Measurements from ENCODE around the gene CAPN13. TPM values are rescaled to one million over a fixed set of nuclear protein-coding genes. Genes with fewer than 3 reads are reported as not detected.

CAPN13 gene
- polyA plus RNA-seq, 1 of the 3 experiments (the other 2 are of a cell fraction): not detected

- Histone ChIP-seq H3K27ac (ENCODE audit: low read depth in 2 of 2, low read length in 1 of 2) (no peak overlapping the region), H3K79me2 (ENCODE audit: insufficient read depth) (no peaks in the 10 kb centered on the region), H3K4me3 (ENCODE audit: low read depth in 2 of 2, low read length in 1 of 2) (no peak overlapping the region), H3K27me3 (ENCODE audit: insufficient read depth) (no peaks in the 10 kb centered on the region), H2AFZ (ENCODE audit: low read depth) (no peak overlapping the region), H4K20me1 (ENCODE audit: insufficient read depth) (no peaks in the 10 kb centered on the region), H3K9ac (no peak overlapping the region), H3F3A (replicated peaks; ENCODE audit: insufficient read depth) (no peaks in the 10 kb centered on the region), H3K36me3 (replicated peaks in 1 of 2; ENCODE audit: control insufficient read depth in 1 of 2, insufficient read depth in 2 of 2, low read length in 1 of 2) (no peaks in the 10 kb centered on the region), H3K4me1 (ENCODE audit: control insufficient read depth in 1 of 2, insufficient read depth in 2 of 2, low read depth in 1 of 2, low read length in 1 of 2) (peaks cover 0 to 13% of the 10 kb centered on the region in 2 experiments; a peak in 1 of 4 replicates), H3K9me2 (no peaks in the 10 kb centered on the region), H3K9me3 (no peaks in the 10 kb centered on the region), H3K4me2 (no peak overlapping the region)
- DNase-seq: no peak
- 56% methylated on average over 2 of the region's 4 CpGs for WGBS (ENCODE audit: low lambda C conversion rate)
- CTCF ChIA-PET: interaction anchor here (1.1 to 14.3 kb wide), 8 partner anchors 15 to 639 kb away, joined by 3 to 212 read pairs (median 5); no protein-coding TSS in a partner anchor
- POLR2A ChIA-PET: interaction anchor here (1.4 kb wide), 1 partner anchor 463 kb away, joined by 4 read pairs; no protein-coding TSS in a partner anchor
- no peak for TF ChIP-seq GABPA (IDR thresholded peaks at IDR 0.05; ENCODE audit: low read depth)
- TF ChIP-seq EZH2phosphoT487 (IDR thresholded peaks at IDR 0.05; ENCODE audit: borderline replicate concordance, low read depth): no peak
- TF ChIP-seq RXRA (IDR thresholded peaks at IDR 0.05; ENCODE audit: borderline replicate concordance, low read depth): no peak
- no peak for TF ChIP-seq TEAD4 (IDR thresholded peaks at IDR 0.05; ENCODE audit: borderline replicate concordance, insufficient read depth)
- TF ChIP-seq, protein P1, sequence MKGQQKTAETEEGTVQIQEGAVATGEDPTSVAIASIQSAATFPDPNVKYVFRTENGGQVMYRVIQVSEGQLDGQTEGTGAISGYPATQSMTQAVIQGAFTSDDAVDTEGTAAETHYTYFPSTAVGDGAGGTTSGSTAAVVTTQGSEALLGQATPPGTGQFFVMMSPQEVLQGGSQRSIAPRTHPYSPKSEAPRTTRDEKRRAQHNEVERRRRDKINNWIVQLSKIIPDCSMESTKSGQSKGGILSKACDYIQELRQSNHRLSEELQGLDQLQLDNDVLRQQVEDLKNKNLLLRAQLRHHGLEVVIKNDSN (IDR thresholded peaks at IDR 0.05; ENCODE audit: borderline replicate concordance, low read depth): no peak
- no peak for TF ChIP-seq TCF12 (IDR thresholded peaks at IDR 0.05)
- TF ChIP-seq SIN3A (IDR thresholded peaks at IDR 0.05; ENCODE audit: borderline replicate concordance, low read depth, low read length): no peak
- TF ChIP-seq, protein P2, sequence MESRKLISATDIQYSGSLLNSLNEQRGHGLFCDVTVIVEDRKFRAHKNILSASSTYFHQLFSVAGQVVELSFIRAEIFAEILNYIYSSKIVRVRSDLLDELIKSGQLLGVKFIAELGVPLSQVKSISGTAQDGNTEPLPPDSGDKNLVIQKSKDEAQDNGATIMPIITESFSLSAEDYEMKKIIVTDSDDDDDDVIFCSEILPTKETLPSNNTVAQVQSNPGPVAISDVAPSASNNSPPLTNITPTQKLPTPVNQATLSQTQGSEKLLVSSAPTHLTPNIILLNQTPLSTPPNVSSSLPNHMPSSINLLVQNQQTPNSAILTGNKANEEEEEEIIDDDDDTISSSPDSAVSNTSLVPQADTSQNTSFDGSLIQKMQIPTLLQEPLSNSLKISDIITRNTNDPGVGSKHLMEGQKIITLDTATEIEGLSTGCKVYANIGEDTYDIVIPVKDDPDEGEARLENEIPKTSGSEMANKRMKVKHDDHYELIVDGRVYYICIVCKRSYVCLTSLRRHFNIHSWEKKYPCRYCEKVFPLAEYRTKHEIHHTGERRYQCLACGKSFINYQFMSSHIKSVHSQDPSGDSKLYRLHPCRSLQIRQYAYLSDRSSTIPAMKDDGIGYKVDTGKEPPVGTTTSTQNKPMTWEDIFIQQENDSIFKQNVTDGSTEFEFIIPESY (IDR thresholded peaks at IDR 0.05; ENCODE audit: borderline replicate concordance, low read depth): no peak
- no peak for TF ChIP-seq EP300 (IDR thresholded peaks at IDR 0.05; ENCODE audit: borderline replicate concordance in 1 of 2, low read depth in 1 of 2, low read length in 1 of 2)
- no peak for TF ChIP-seq FOSL2 (IDR thresholded peaks at IDR 0.05; ENCODE audit: borderline replicate concordance, low read depth)
- TF ChIP-seq, protein P3, sequence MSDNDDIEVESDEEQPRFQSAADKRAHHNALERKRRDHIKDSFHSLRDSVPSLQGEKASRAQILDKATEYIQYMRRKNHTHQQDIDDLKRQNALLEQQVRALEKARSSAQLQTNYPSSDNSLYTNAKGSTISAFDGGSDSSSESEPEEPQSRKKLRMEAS (IDR thresholded peaks at IDR 0.05; ENCODE audit: low read depth): no peak
- TF ChIP-seq MEF2A (IDR thresholded peaks at IDR 0.05; ENCODE audit: borderline replicate concordance, low read depth): no peak
- no peak for TF ChIP-seq RCOR1 (IDR thresholded peaks at IDR 0.05; ENCODE audit: low read length)
Observed at GRCh38 chr2:30693821-30694281, 113.4 kb downstream of the CAPN13 start.

- DNase-seq: no peak
Observed at GRCh38 chr2:30692829-30693275, 114.4 kb downstream of the CAPN13 start.

More at GRCh38 chr2:30692829-30693275, 114.4 kb downstream of the CAPN13 start:
- H3K4me2 ChIP-seq: no peak overlapping the region
- H3K27me3 ChIP-seq (ENCODE audit: insufficient read depth): no peaks in the 10 kb centered on the region
- no peak overlapping the region for H2AFZ ChIP-seq (ENCODE audit: low read depth)
- CTCF ChIA-PET: interaction anchor here (1.0 to 14.3 kb wide), 6 partner anchors 16 to 640 kb away, joined by 3 to 212 read pairs (median 20); no protein-coding TSS in a partner anchor
- TF ChIP-seq NRF1 (IDR thresholded peaks at IDR 0.05; ENCODE audit: low read depth, low read length) (no peak), CTCF (IDR thresholded peaks at IDR 0.05) (no peak), GATA2 (CRISPR knock-in tag; IDR thresholded peaks at IDR 0.05) (no peak), TEAD4 (IDR thresholded peaks at IDR 0.05; ENCODE audit: borderline replicate concordance, insufficient read depth) (no peak), TAF1 (IDR thresholded peaks at IDR 0.05; ENCODE audit: borderline replicate concordance, low read depth, low read length) (no peak), NFIC (IDR thresholded peaks at IDR 0.05; ENCODE audit: borderline replicate concordance) (no peak), RFX5 (IDR thresholded peaks at IDR 0.05; ENCODE audit: low read length) (no peak), YY1 (IDR thresholded peaks at IDR 0.05; ENCODE audit: low read depth) (no peak), POLR2AphosphoS5 (IDR thresholded peaks at IDR 0.05; ENCODE audit: low read depth, low read length) (no peak), MXI1 (IDR thresholded peaks at IDR 0.05; ENCODE audit: low read depth, low read length) (no peak), SIN3A (IDR thresholded peaks at IDR 0.05; ENCODE audit: borderline replicate concordance, low read depth, low read length) (no peak), RAD21 (IDR thresholded peaks at IDR 0.05; ENCODE audit: low read length) (no peak), RXRA (IDR thresholded peaks at IDR 0.05; ENCODE audit: borderline replicate concordance, low read depth) (no peak), GABPA (IDR thresholded peaks at IDR 0.05; ENCODE audit: low read depth) (no peak)
- no peaks in the 10 kb centered on the region for H4K20me1 ChIP-seq (ENCODE audit: insufficient read depth)
- H3K9me3 ChIP-seq: no peaks in the 10 kb centered on the region
- H3F3A ChIP-seq (replicated peaks; ENCODE audit: insufficient read depth): no peaks in the 10 kb centered on the region
- H3K9me2 ChIP-seq: no peaks in the 10 kb centered on the region
- no peak overlapping the region for H3K27ac ChIP-seq (ENCODE audit: low read depth in 2 of 2, low read length in 1 of 2)
- H3K4me1 ChIP-seq (ENCODE audit: control insufficient read depth in 1 of 2, insufficient read depth in 2 of 2, low read depth in 1 of 2, low read length in 1 of 2): peaks cover 0 to 15% of the 10 kb centered on the region in 2 experiments; a peak in 1 of 4 replicates
- no peaks in the 10 kb centered on the region for H3K36me3 ChIP-seq (replicated peaks in 1 of 2; ENCODE audit: control insufficient read depth in 1 of 2, insufficient read depth in 2 of 2, low read length in 1 of 2)
- 79% methylated on average over 7 of the region's 7 CpGs for WGBS (ENCODE audit: low lambda C conversion rate)
- H3K9ac ChIP-seq: no peak overlapping the region
- no peak overlapping the region for H3K4me3 ChIP-seq (ENCODE audit: low read depth in 2 of 2, low read length in 1 of 2)
- POLR2A ChIA-PET: interaction anchor here (1.4 kb wide), 1 partner anchor 462 kb away, joined by 4 read pairs; no protein-coding TSS in a partner anchor
- H3K79me2 ChIP-seq (ENCODE audit: insufficient read depth): no peaks in the 10 kb centered on the region

All from SK-N-SH (cell line).